ENCODE results near the gene RFX8.

Gene RFX8

DNA sequence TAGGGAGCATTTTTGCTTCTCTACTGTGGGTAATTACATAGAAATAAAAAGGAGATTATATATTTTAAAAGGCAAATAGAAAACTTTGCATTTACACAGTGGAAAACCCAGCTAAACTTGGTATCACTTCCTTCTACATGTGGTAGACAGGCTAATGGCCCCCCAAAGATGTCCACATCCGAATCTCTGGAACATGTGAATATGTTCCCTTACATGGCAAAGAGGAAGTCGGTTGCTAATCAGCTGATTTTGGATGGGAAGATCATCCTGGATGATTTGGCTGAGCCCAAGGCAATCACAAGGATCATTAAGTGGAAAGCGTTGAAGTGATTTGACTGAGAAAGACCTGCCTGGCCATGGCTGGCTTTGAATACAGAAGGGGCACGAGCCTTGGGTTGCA, 113.8 kb downstream of the RFX8 start:
- no peak overlapping the region for H3K4me3 Mint-ChIP-seq
- no peaks in the 10 kb centered on the region for H3K36me3 Mint-ChIP-seq (ENCODE audit: low read depth)
- TF ChIP-seq, protein P1, sequence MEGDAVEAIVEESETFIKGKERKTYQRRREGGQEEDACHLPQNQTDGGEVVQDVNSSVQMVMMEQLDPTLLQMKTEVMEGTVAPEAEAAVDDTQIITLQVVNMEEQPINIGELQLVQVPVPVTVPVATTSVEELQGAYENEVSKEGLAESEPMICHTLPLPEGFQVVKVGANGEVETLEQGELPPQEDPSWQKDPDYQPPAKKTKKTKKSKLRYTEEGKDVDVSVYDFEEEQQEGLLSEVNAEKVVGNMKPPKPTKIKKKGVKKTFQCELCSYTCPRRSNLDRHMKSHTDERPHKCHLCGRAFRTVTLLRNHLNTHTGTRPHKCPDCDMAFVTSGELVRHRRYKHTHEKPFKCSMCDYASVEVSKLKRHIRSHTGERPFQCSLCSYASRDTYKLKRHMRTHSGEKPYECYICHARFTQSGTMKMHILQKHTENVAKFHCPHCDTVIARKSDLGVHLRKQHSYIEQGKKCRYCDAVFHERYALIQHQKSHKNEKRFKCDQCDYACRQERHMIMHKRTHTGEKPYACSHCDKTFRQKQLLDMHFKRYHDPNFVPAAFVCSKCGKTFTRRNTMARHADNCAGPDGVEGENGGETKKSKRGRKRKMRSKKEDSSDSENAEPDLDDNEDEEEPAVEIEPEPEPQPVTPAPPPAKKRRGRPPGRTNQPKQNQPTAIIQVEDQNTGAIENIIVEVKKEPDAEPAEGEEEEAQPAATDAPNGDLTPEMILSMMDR (IDR thresholded peaks at IDR 0.05; ENCODE audit: unreplicated experiment in 3 of 3): no peak

DNA sequence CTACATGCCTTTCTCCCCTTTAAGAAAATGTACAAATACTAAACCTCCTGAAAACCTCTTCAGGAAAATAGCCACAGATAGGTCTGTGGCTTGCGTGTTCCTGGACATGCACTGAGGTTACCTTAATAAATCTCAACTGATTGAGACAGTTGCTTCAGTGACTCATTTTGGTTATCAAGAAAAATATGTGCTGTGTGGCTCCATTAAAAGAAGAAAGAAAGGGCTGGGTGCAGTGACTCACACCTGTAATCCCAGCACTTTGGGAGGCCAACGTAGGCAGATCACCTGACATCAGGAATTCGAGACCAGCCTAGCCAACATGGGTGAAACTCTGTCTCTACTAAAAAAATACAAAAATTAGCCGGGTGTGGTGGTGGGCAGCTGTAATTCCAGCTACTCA, 114.7 kb downstream of the RFX8 start:
- TF ChIP-seq, protein P1 (IDR thresholded peaks at IDR 0.05; ENCODE audit: unreplicated experiment in 3 of 3): no peak
- no peaks in the 10 kb centered on the region for H3K36me3 Mint-ChIP-seq (ENCODE audit: low read depth)
- no peak overlapping the region for H3K4me3 Mint-ChIP-seq
- no peaks in the 10 kb centered on the region for H3K4me1 Mint-ChIP-seq
- peaks cover 8% of the 10 kb centered on the region for H3K27me3 Mint-ChIP-seq (ENCODE audit: low read depth)
- no peak overlapping the region for H3K27ac Mint-ChIP-seq
- H3K9me3 Mint-ChIP-seq: no peaks in the 10 kb centered on the region

More for the DNA sequence above, 113.8 kb downstream of the RFX8 start:
- H3K9me3 Mint-ChIP-seq: no peaks in the 10 kb centered on the region
- no peak overlapping the region for H3K27ac Mint-ChIP-seq
- peaks cover 8% of the 10 kb centered on the region for H3K27me3 Mint-ChIP-seq (ENCODE audit: low read depth)
- no peaks in the 10 kb centered on the region for H3K4me1 Mint-ChIP-seq

DNA sequence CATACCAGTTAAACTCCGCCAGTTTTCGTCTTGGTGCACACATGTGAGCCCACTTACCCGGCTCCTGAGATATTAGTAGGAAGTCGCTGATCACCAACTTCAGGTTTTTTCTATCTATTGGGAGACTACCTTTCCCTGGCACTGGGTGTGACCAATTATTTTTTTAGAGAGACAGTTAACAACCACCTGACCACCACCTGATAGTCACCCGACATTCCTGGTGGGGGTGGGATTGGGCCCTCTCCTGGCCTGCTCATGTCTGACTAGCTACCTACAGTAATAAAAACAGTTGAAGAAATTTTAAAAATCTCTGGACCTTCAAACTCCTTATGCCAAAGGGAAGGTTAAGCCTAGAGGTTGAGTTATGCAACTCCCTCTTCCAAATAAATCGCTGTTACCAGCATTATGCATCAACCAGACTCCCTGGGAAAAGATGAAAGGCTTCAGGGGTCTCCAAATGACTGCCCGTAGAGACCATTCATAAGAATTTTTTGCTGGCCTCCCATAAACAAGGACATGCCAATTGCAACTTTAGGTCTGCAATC, 115.4 kb downstream of the RFX8 start:
- H3K36me3 Mint-ChIP-seq (ENCODE audit: low read depth): no peaks in the 10 kb centered on the region
- H3K27ac Mint-ChIP-seq: no peak overlapping the region
- no peaks in the 10 kb centered on the region for H3K9me3 Mint-ChIP-seq
- H3K27me3 Mint-ChIP-seq (ENCODE audit: low read depth): peaks cover 3% of the 10 kb centered on the region
- TF ChIP-seq, protein P1 (IDR thresholded peaks at IDR 0.05; ENCODE audit: unreplicated experiment in 3 of 3): no peak
- H3K4me1 Mint-ChIP-seq: no peaks in the 10 kb centered on the region
- no peak overlapping the region for H3K4me3 Mint-ChIP-seq

DNA sequence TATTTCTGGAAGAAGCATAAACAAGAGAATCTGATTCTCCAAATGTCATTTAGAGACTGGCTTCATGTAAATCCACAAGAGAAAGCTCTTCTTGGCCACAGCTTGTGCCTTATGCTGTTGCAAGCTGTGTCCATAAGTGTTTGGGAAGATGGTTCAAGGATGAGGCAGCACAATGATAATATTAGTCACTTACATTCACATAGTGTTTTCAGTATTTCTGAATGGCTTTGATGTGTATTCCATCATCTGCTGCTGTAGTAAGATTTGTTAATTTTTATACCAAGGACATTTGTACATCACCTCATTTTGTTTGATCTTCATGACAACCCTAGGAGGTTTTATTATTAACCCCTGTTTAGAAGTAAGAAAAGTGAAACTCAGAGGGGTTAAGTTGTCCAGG, 117.5 kb downstream of the RFX8 start:
- TF ChIP-seq, protein P1 (IDR thresholded peaks at IDR 0.05; ENCODE audit: unreplicated experiment in 3 of 3): no peak
- no peaks in the 10 kb centered on the region for H3K36me3 Mint-ChIP-seq (ENCODE audit: low read depth)
- no peaks in the 10 kb centered on the region for H3K4me1 Mint-ChIP-seq
- H3K27me3 Mint-ChIP-seq (ENCODE audit: low read depth): no peaks in the 10 kb centered on the region
- H3K27ac Mint-ChIP-seq: no peak overlapping the region
- no peaks in the 10 kb centered on the region for H3K9me3 Mint-ChIP-seq
- no peak overlapping the region for H3K4me3 Mint-ChIP-seq

DNA sequence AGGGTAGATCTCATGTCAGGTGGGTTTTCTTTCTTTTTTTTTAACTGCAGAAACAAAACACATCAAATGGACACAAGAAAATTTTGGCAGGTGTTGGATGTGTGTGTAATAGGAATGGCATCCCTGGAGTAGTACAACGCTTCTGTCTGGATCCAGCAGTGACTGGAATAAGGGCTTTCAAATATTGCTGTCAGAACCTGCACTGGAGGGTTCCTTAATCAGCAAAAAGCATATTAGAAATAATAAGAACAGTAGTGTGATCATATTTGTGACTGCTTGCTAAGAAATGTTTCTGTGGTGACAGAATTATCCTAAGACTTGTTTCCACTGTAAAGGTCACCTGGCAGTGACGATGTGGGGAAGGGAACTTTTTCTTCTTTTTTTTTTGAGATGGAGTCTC, 118.4 kb downstream of the RFX8 start:
- H3K27me3 Mint-ChIP-seq (ENCODE audit: low read depth): no peaks in the 10 kb centered on the region
- H3K4me3 Mint-ChIP-seq: no peak overlapping the region
- TF ChIP-seq, protein P1 (IDR thresholded peaks at IDR 0.05; ENCODE audit: unreplicated experiment in 3 of 3): no peak
- H3K4me1 Mint-ChIP-seq: no peaks in the 10 kb centered on the region
- no peaks in the 10 kb centered on the region for H3K9me3 Mint-ChIP-seq
- no peaks in the 10 kb centered on the region for H3K36me3 Mint-ChIP-seq (ENCODE audit: low read depth)
- no peak overlapping the region for H3K27ac Mint-ChIP-seq

DNA sequence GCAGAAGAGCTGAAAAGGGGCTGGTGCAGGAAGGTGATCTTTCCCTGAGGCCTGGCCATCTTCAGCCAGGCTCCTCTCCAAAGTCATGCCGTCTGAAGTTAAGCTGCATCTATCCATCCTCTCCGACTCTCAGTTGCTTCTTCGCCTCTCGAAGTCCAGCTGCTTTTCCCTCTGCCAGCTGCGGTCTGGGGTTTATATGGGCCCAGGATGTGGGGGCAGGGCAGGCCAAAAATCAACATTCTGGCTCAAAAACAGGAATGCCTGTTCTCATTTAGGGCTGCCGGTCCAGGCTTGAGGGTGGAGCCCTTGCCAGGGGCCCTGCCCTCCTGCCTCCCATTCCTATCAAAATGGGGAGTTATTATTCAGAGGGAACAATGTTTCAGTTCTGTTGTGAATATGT, 118.9 kb downstream of the RFX8 start:
- no peak overlapping the region for H3K27ac Mint-ChIP-seq
- no peaks in the 10 kb centered on the region for H3K27me3 Mint-ChIP-seq (ENCODE audit: low read depth)
- TF ChIP-seq, protein P1 (IDR thresholded peaks at IDR 0.05; ENCODE audit: unreplicated experiment in 3 of 3): no peak
- no peaks in the 10 kb centered on the region for H3K36me3 Mint-ChIP-seq (ENCODE audit: low read depth)
- no peaks in the 10 kb centered on the region for H3K4me1 Mint-ChIP-seq
- H3K4me3 Mint-ChIP-seq: no peak overlapping the region
- no peaks in the 10 kb centered on the region for H3K9me3 Mint-ChIP-seq

Data from nephron (organoid).